D341Med (cell line): ENCODE measurements around the gene GPR151.
A peak's percentile ranks its signal among the peaks of the same experiment; 100 is the strongest.
"Not testable (repeated sequence)": the region's sequence is repeated elsewhere in the genome, so short reads cannot be mapped to it uniquely, and the experiment has no call there.

ENCODE experiments used
- DNase-seq: peaks from one replicate; pipeline ENCODE4 v3.0.0; 2012; ENCODE audit warnings: low spot score

Gene GPR151

GRCh38 chr5:146516151-146516475, at the start of gene GPR151:
Gene GPR151 (minus strand): TSS chr5:146516190. CDS start chr5:146516113, 77 bp downstream.
- no peak for DNase-seq

GRCh38 chr5:146564007-146564762, 48.2 kb upstream of the GPR151 start:
- DNase-seq: no peak

GRCh38 chr5:146562461-146562860, 46.5 kb upstream of the GPR151 start:
- no peak for DNase-seq

GRCh38 chr5:146561711-146562110, 45.7 kb upstream of the GPR151 start:
- no peak for DNase-seq

- no peak for DNase-seq
Measured at GRCh38 chr5:146560205-146560812, 44.3 kb upstream of the GPR151 start.

GRCh38 chr5:146556884-146557283, 40.9 kb upstream of the GPR151 start:
- not testable (repeated sequence) for DNase-seq

GRCh38 chr5:146553446-146553845, 37.5 kb upstream of the GPR151 start:
- no peak for DNase-seq

- no peak for DNase-seq
Measured at GRCh38 chr5:146549615-146550014, 33.6 kb upstream of the GPR151 start.

- DNase-seq: no peak
Measured at GRCh38 chr5:146548781-146549449, 32.9 kb upstream of the GPR151 start.

- no peak for DNase-seq
Measured at GRCh38 chr5:146544232-146544631, 28.2 kb upstream of the GPR151 start.

- DNase-seq: peak; percentile 82
Measured at GRCh38 chr5:146541958-146542849, 26.2 kb upstream of the GPR151 start.

GRCh38 chr5:146540414-146540813, 24.4 kb upstream of the GPR151 start:
- no peak for DNase-seq

GRCh38 chr5:146539973-146540372, 24.0 kb upstream of the GPR151 start:
- DNase-seq: no peak

GRCh38 chr5:146538432-146538831, 22.4 kb upstream of the GPR151 start:
- no peak for DNase-seq

- DNase-seq: no peak
Measured at GRCh38 chr5:146533882-146534281, 17.9 kb upstream of the GPR151 start.

- DNase-seq: peak; percentile 69
Measured at GRCh38 chr5:146533260-146533857, 17.4 kb upstream of the GPR151 start.

GRCh38 chr5:146529984-146530383, 14.0 kb upstream of the GPR151 start:
- no peak for DNase-seq

- peak; percentile 47 for DNase-seq
Measured at GRCh38 chr5:146528236-146528635, 12.2 kb upstream of the GPR151 start.

- no peak for DNase-seq
Measured at GRCh38 chr5:146527785-146528184, 11.8 kb upstream of the GPR151 start.

GRCh38 chr5:146523698-146524097, 7.7 kb upstream of the GPR151 start:
- no peak for DNase-seq

GRCh38 chr5:146521403-146522106, 5.6 kb upstream of the GPR151 start:
- no peak for DNase-seq
